ENCODE measurements around the gene NPB.

The NPB gene

DNA sequence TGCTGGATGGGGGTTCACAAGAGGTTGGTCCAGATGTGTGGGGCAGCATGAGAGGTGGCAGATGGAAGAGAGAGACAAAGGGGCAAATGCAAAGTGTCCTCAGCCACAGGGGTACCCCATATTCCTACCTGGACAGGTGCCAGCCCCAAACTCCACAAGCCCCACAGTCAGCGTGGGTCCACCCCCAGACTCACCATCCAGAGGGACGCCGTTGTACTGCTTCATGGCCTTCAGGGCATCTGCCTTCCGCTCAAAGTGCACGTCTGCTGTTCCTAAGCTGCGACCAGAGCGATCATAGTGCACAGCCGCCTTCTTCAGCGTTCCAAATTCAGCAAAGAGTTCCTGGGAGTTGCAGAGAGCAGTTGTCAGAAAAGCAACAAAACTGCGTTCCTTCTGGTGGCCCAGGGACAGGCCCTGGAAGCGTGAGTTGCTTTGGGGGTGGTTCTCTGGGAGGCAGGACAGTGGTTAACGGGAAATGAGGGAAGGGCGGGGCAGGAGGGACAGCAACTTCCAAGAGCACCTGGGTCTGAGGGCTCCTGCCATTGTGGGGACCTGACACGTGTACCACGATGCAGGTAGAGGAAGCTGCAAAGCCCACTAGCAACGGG lies 12.9 kb upstream of the NPB start:
- POLR2A ChIA-PET (ENCODE audit: low non-redundant PET), result no interaction called here
- TF ChIP-seq, protein P1, sequence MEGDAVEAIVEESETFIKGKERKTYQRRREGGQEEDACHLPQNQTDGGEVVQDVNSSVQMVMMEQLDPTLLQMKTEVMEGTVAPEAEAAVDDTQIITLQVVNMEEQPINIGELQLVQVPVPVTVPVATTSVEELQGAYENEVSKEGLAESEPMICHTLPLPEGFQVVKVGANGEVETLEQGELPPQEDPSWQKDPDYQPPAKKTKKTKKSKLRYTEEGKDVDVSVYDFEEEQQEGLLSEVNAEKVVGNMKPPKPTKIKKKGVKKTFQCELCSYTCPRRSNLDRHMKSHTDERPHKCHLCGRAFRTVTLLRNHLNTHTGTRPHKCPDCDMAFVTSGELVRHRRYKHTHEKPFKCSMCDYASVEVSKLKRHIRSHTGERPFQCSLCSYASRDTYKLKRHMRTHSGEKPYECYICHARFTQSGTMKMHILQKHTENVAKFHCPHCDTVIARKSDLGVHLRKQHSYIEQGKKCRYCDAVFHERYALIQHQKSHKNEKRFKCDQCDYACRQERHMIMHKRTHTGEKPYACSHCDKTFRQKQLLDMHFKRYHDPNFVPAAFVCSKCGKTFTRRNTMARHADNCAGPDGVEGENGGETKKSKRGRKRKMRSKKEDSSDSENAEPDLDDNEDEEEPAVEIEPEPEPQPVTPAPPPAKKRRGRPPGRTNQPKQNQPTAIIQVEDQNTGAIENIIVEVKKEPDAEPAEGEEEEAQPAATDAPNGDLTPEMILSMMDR (conservative IDR thresholded peaks at IDR 0.05; ENCODE audit: low read depth), result no peak
- CTCF ChIA-PET, result no interaction called here
- H3K27ac ChIP-seq, result peak overlapping the region; percentile 98
- DNase-seq (ENCODE audit: low spot score), result no peak

DNA sequence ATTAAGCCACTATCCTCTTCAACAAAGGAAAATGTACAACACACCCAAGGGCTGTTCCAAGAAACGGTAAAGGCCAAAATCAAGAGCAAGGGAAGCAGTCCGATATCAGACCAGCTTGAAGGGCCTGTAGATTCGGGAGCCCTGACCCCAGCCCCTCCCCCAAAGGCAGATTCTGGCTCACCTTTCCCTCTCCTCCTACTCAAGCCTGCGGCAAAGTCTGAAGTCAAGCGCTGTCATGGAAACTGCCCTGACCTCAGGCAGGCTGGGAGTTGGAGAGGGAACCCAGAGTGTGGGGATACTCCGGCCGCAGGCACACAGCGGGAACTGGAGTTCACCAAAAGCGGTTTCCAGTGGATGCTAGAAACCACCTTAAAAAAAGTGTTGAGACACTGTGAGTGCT lies 12.4 kb upstream of the NPB start:
- DNase-seq (ENCODE audit: low spot score), result no peak
- ChIA-PET CTCF (no interaction called here), POLR2A (ENCODE audit: low non-redundant PET) (no interaction called here)
- H3K27ac ChIP-seq, result peak overlapping the region; percentile 98
- TF ChIP-seq, protein P1 (conservative IDR thresholded peaks at IDR 0.05; ENCODE audit: low read depth), result no peak

GRCh38 chr17:81890447-81891302 lies 11.4 kb upstream of the NPB start:
- no peak for DNase-seq (ENCODE audit: low spot score)
- POLR2A ChIA-PET (ENCODE audit: low non-redundant PET), result no interaction called here

DNA sequence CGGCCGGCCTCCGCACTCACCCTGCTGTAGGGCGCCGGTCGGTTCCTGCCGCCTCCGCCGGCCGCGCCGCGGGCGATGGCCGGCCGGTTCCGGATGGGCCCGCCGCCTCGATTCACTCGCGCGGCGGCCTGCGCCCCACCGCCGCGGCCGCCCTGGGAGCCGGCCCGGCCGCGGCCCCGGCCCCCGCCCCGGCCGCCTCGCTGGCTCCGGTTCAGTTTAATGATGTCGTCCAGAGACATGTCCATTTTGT lies 10.8 kb upstream of the NPB start:
- TF ChIP-seq, protein P1 (conservative IDR thresholded peaks at IDR 0.05; ENCODE audit: low read depth), result no peak
- ChIA-PET CTCF (no interaction called here), POLR2A (ENCODE audit: low non-redundant PET) (no interaction called here)
- H3K27ac ChIP-seq, result peak overlapping the region; percentile 98
- no peak for DNase-seq (ENCODE audit: low spot score)

More at GRCh38 chr17:81890447-81891302, 11.4 kb upstream of the NPB start:
- CTCF ChIA-PET, result no interaction called here
- H3K27ac ChIP-seq, result peak overlapping the region; percentile 98
- TF ChIP-seq, protein P1 (conservative IDR thresholded peaks at IDR 0.05; ENCODE audit: low read depth), result no peak

GRCh38 chr17:81895400-81895799 lies 6.6 kb upstream of the NPB start:
- POLR2A ChIA-PET (ENCODE audit: low non-redundant PET), result no interaction called here
- TF ChIP-seq, protein P1 (conservative IDR thresholded peaks at IDR 0.05; ENCODE audit: low read depth), result no peak
- H3K27ac ChIP-seq, result peak overlapping the region; percentile 92
- DNase-seq (ENCODE audit: low spot score), result no peak
- CTCF ChIA-PET, result no interaction called here

DNA sequence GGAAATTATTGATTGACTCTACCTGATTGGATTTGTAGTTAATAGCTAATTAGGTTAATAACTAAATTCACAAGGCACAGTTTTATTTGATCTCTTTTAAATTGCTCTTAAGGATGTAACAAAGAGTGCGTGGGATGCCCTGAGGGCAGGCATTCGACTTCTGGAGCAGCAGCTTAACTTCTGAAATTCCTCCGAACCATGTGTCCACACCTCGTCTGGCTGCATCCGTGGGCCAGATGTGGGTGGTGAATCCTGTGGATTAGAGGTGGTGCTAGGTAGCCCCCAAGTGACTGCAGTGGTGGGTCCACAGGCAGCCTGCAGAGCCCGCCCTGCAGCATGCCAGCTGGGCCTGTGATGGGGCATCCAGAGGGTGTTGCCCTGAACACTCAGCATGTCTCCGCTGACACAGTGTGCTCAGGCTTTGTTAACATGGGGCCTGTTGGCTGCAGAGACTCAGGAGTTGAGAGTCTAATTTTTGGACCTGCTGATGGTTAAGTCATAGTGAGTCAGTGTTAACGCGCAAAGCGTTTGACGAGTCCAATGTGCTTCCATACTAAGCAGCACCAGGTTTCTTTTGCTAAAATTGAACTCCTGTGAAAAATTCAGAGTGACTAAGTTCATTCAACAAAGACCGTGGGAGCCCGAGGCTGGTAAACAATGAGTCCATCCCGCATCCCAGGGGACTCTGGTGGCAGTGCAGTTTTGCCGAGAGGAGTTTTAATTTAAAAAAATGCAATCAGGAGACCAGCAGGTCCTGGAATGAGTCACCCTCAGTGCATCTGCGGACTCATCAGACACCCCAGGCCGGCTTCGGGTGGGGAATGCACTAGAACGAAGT lies 3.8 kb upstream of the NPB start:
- peak; percentile 68 for DNase-seq (ENCODE audit: low spot score)
- H3K27ac ChIP-seq, result peak overlapping the region; percentile 92
- CTCF ChIA-PET, result interaction anchor here (0.8 to 1.0 kb wide), 3 partner anchors 12 to 61 kb away, joined by 3 read pairs; no protein-coding TSS in a partner anchor
- TF ChIP-seq, protein P1 (conservative IDR thresholded peaks at IDR 0.05; ENCODE audit: low read depth), result no peak
- POLR2A ChIA-PET (ENCODE audit: low non-redundant PET), result no interaction called here

Data from RWPE1 (cell line).